Adrenal gland (tissue), 12 donors: ENCODE data around the gene SH3BGRL2. TPM values are rescaled to one million over a fixed set of nuclear protein-coding genes. Genes with fewer than 3 reads are reported as not detected.
"Not testable (repeated sequence)": the region's sequence is repeated elsewhere in the genome, so short reads cannot be mapped to it uniquely, and the experiment has no call there.

Experiments
- DNase-seq, 7 donors: peaks; one replicate each; pipeline ENCODE4 v3.0.0-alpha.2; 2019 to 2020
- H3K27ac ChIP-seq, 5 donors: fragments of 200-600 bp; sonication (generic) in 4 of 5; 1 replicate in 3 of 5; 2 replicates in 2 of 5; pipeline versions ENCODE4 v1.5.1 to v1.8.0; 2016 to 2020; ENCODE audit warnings: mild to moderate bottlenecking in 1 of 5
- H3K27me3 ChIP-seq: fragments of 200-600 bp; 2 replicates; pipeline ENCODE4 v1.8.0; 2021
- H3K36me3 ChIP-seq, 2 donors: fragments of 200-600 bp; replicated peaks in 1 of 2; 1 replicate in 1 of 2; 2 replicates in 1 of 2; pipeline versions ENCODE4 v1.5.1 to v1.8.0; 2018 to 2022
- H3K4me1 ChIP-seq, 2 donors: fragments of 200-600 bp; replicated peaks in 1 of 2; 1 replicate in 1 of 2; 2 replicates in 1 of 2; pipeline versions ENCODE4 v1.5.1 to v1.8.0; 2018 to 2021
- H3K4me3 ChIP-seq, 4 donors: fragments of 200-600 bp; sonication (generic) in 3 of 4; one replicate each; pipeline ENCODE4 v1.5.1; 2016 to 2018
- H3K9me3 ChIP-seq, 3 donors: fragments of 200-600 bp; sonication (generic) in 1 of 3; replicated peaks in 1 of 3; 1 replicate in 2 of 3; 2 replicates in 1 of 3; pipeline versions ENCODE4 v1.5.1 to v1.8.0; 2016 to 2021
- CTCF ChIP-seq, 6 experiments: fragments of 450-650 bp in 4 of 6; fragments of 200-600 bp in 2 of 6; sonication (generic) in 1 of 6; IDR thresholded peaks; 1 replicate in 5 of 6; 2 replicates in 1 of 6; pipeline versions ENCODE4 v1.5.1 to v1.8.0; 2016 to 2021; ENCODE audit warnings: antibody characterized with exemption in 6 of 6, mild to moderate bottlenecking in 2 of 6, moderate library complexity in 1 of 6
- POLR2A ChIP-seq, 2 donors: fragments of 450-650 bp; IDR thresholded peaks; one replicate each; pipeline ENCODE4 v1.6.1; 2017; ENCODE audit warnings: antibody characterized with exemption in 2 of 2, mild to moderate bottlenecking in 2 of 2, moderate library complexity in 1 of 2
- WGBS, 4 donors: extraction: QIAGEN DNeasy Blood & Tissue Kit in 2 of 4; methylation state at CpG; one replicate each; pipeline versions ENCODE4 v1.1.5 to v1.1.7; 2013 to 2017; 5-methylcytosine and 5-hydroxymethylcytosine counted together
- intact Hi-C, 2 donors: fragments of 100-400 bp; cut with DNase I; formaldehyde crosslinking; loops; one replicate each; pipeline versions ENCODE4 v1.14.1 to v1.15.0; 2022 to 2023
- polyA plus RNA-seq, 3 donors: library from polyadenylated mRNA; stranded (reverse); fragments of 200-250 nt in 2 of 3; fragments of 350-450 nt in 1 of 3; fragmentation: Illumina TruSeq in 1 of 3; extraction: RNeasy Lipid Tissue Mini Kit (QIAGEN cat#74804) in 1 of 3; gene quantifications; one replicate each; pipeline ENCODE4 v1.2.3, GENCODE V29; 2013 to 2014
- total RNA-seq, 9 donors: library from RNA; depleted of rRNA in 4 of 9; stranded (reverse); fragments of >200 nt in 4 of 9; fragments of 120-200 nt in 1 of 9; fragmentation: NEBNext Ultra II Directional in 1 of 9; extraction: Animal tissue kit (Norgen Biotek cat#: 25700) in 1 of 9; gene quantifications; one replicate each; pipeline versions ENCODE4 v1.1.0 to v1.2.4, GENCODE V29; 2013 to 2023
- donor health status: healthy with polysubstance abuse.
- donor health status: Bipolar disorder and iron deficiency.
- donor health status: DM: yes; HTN: yes; CAD: no.
- donor health status: DM: no; HTN: no; CAD: no.
- donor health status: DM: no; HTN: no; CAD: no.
- donor health status: DM: yes; HTN: yes; CAD: no.

SH3BGRL2 gene
- total and polyA plus RNA-seq, 12 donors, result 3.8 to 13.3 (median 9.0) TPM

- TF ChIP-seq CTCF (IDR thresholded peaks at IDR 0.05) (no peak), POLR2A (IDR thresholded peaks at IDR 0.05) (no peak)
- intact Hi-C loops, result no loop called here
- Histone ChIP-seq H3K27me3 (no peaks in the 10 kb centered on the region), H3K36me3 (no peaks in the 10 kb centered on the region), H3K27ac (no peak overlapping the region), H3K4me3 (no peak overlapping the region), H3K9me3 (no peaks in the 10 kb centered on the region), H3K4me1 (no peaks in the 10 kb centered on the region)
- 87 to 94% (median 91%) methylated on average over 3 of the region's 3 CpGs for WGBS, 4 donors
- DNase-seq, result no peak
Observed at GRCh38 chr6:79673947-79674346, 42.8 kb downstream of the SH3BGRL2 start.

GRCh38 chr6:79676785-79677736, 45.9 kb downstream of the SH3BGRL2 start:
- intact Hi-C loops, result no loop called here
- no peak for TF ChIP-seq POLR2A (IDR thresholded peaks at IDR 0.05)
- no peak for TF ChIP-seq CTCF (IDR thresholded peaks at IDR 0.05)
- Histone ChIP-seq H3K36me3 (no peaks in the 10 kb centered on the region), H3K4me1 (no peaks in the 10 kb centered on the region), H3K27me3 (no peaks in the 10 kb centered on the region), H3K27ac (no peak overlapping the region), H3K4me3 (no peak overlapping the region), H3K9me3 (no peaks in the 10 kb centered on the region)
- DNase-seq, result no peak
- 78 to 86% (median 83%) methylated on average over 8 of the region's 8 CpGs for WGBS, 4 donors

GRCh38 chr6:79682682-79683081, 51.6 kb downstream of the SH3BGRL2 start:
- intact Hi-C loops, H3K27me3 ChIP-seq, H3K4me3 ChIP-seq, H3K9me3 ChIP-seq, H3K27ac ChIP-seq, DNase-seq, H3K36me3 ChIP-seq: not testable (repeated sequence)
- H3K4me1 ChIP-seq, result peaks cover 0 to 13% of the 10 kb centered on the region in 2 donors
- 73 to 99% (median 93%) methylated on average over 4 of the region's 4 CpGs for WGBS, 4 donors

GRCh38 chr6:79684876-79685275, 53.7 kb downstream of the SH3BGRL2 start:
- TF ChIP-seq CTCF (IDR thresholded peaks at IDR 0.05), result no peak
- TF ChIP-seq POLR2A (IDR thresholded peaks at IDR 0.05), result no peak
- intact Hi-C loops, result no loop called here

More at GRCh38 chr6:79684876-79685275, 53.7 kb downstream of the SH3BGRL2 start:
- Histone ChIP-seq H3K4me1 (peaks cover 0 to 19% of the 10 kb centered on the region in 2 donors), H3K27me3 (no peaks in the 10 kb centered on the region), H3K27ac (no peak overlapping the region), H3K36me3 (no peaks in the 10 kb centered on the region), H3K4me3 (no peak overlapping the region), H3K9me3 (no peaks in the 10 kb centered on the region)
- WGBS, 4 donors, result 75 to 90% (median 79%) methylated on average over 1 of the region's 1 CpG
- no peak for DNase-seq
